SK-N-SH treated with all-trans-retinoic acid at 6 μM for 48 hours (cell line): ENCODE results near the gene TSHZ3.

Source experiments
- ATAC-seq: fragments of 200-7000 bp; cut with Tn5 transposase; 3 replicates; pipeline ENCODE4 v1.9.1; 2020; ENCODE audit warnings: mild to moderate bottlenecking, moderate library complexity
- ARNTL ChIP-seq: fragments of 450-650 bp; formaldehyde crosslinking; IDR thresholded peaks from 2 replicates; pipeline ENCODE4 v1.5.0; 2020; ENCODE audit warnings: low read depth, mild to moderate bottlenecking, moderate library complexity, borderline replicate concordance
- BACH2 ChIP-seq: fragments of 250-450 bp; sonication (Bioruptor Pico); IDR thresholded peaks from 2 replicates; pipeline ENCODE4 v1.9.0; 2021; ENCODE audit warnings: mild to moderate bottlenecking, borderline replicate concordance
- CSDC2 ChIP-seq: fragments of 250-450 bp; sonication (Bioruptor Pico); IDR thresholded peaks from 2 replicates; pipeline ENCODE4 v1.5.0; 2020; ENCODE audit warnings: mild to moderate bottlenecking, moderate library complexity
- ESRRG ChIP-seq: fragments of 250-450 bp; sonication (Bioruptor Pico); IDR thresholded peaks from 2 replicates; pipeline ENCODE4 v1.6.1; 2021; ENCODE audit warnings: mild to moderate bottlenecking
- GLIS3 ChIP-seq: fragments of 250-450 bp; sonication (Bioruptor Pico); IDR thresholded peaks from 2 replicates; pipeline ENCODE4 v1.5.0; 2020; ENCODE audit warnings: mild to moderate bottlenecking, moderate library complexity
- ISL1 ChIP-seq: fragments of 250-450 bp; sonication (Bioruptor Pico); IDR thresholded peaks from 2 replicates; pipeline ENCODE4 v2.1.2; 2022; ENCODE audit warnings: mild to moderate bottlenecking, moderate library complexity
- OSR1 ChIP-seq: fragments of 250-450 bp; sonication (Bioruptor Pico); IDR thresholded peaks from 2 replicates; pipeline ENCODE4 v1.8.0; 2022; ENCODE audit warnings: moderate library complexity, mild to moderate bottlenecking, inconsistent platforms
- PPARA ChIP-seq: fragments of 250-450 bp; sonication (Bioruptor Pico); IDR thresholded peaks from 2 replicates; pipeline ENCODE4 v1.5.0; 2020; ENCODE audit warnings: mild to moderate bottlenecking, borderline replicate concordance
- RARB ChIP-seq: fragments of 250-450 bp; sonication (Bioruptor Pico); IDR thresholded peaks from 2 replicates; pipeline ENCODE4 v1.8.0; 2021; ENCODE audit warnings: mild to moderate bottlenecking, moderate library complexity
- SNAI2 ChIP-seq: fragments of 250-450 bp; sonication (Bioruptor Pico); IDR thresholded peaks from 2 replicates; pipeline ENCODE4 v1.5.0; 2020; ENCODE audit warnings: mild to moderate bottlenecking, moderate library complexity
- TCF4 ChIP-seq: fragments of 250-450 bp; sonication (Bioruptor Pico); IDR thresholded peaks from 2 replicates; pipeline ENCODE4 v1.8.0; 2021; ENCODE audit warnings: mild to moderate bottlenecking, moderate library complexity, borderline replicate concordance
- TOX ChIP-seq: fragments of 250-450 bp; sonication (Bioruptor Pico); IDR thresholded peaks from 2 replicates; pipeline ENCODE4 v1.8.0; 2021; ENCODE audit warnings: mild to moderate bottlenecking, moderate library complexity, borderline replicate concordance
- ZFP3 ChIP-seq: fragments of 250-450 bp; sonication (Bioruptor Pico); IDR thresholded peaks from 2 replicates; pipeline ENCODE4 v1.5.0; 2020; ENCODE audit warnings: mild to moderate bottlenecking, moderate library complexity
- ZFP30 ChIP-seq: fragments of 450-650 bp; formaldehyde crosslinking; IDR thresholded peaks from 2 replicates; pipeline ENCODE4 v1.5.0; 2022; ENCODE audit warnings: mild to moderate bottlenecking, moderate library complexity
- ZNF565 ChIP-seq: fragments of 450-650 bp; formaldehyde crosslinking; conservative IDR thresholded peaks from 2 replicates; pipeline ENCODE4 v1.5.0; 2020; ENCODE audit warnings: low read depth, mild to moderate bottlenecking, moderate library complexity
- ZNF70 ChIP-seq: fragments of 450-650 bp; formaldehyde crosslinking; IDR thresholded peaks from 2 replicates; pipeline ENCODE4 v1.5.0; 2020; ENCODE audit warnings: mild to moderate bottlenecking, moderate library complexity
- ZNF8 ChIP-seq: fragments of 450-650 bp; formaldehyde crosslinking; IDR thresholded peaks from 2 replicates; pipeline ENCODE4 v1.5.0; 2020; ENCODE audit warnings: mild to moderate bottlenecking, moderate library complexity
- TF ChIP-seq, protein P1 (sequence below): fragments of 250-450 bp; sonication (Bioruptor Pico); IDR thresholded peaks from 2 replicates; pipeline ENCODE4 v1.8.0; 2021; ENCODE audit warnings: low read depth, mild to moderate bottlenecking, moderate library complexity, borderline replicate concordance
- TF ChIP-seq, protein P2 (sequence below): fragments of 250-450 bp; sonication (Bioruptor Pico); IDR thresholded peaks from 2 replicates; pipeline ENCODE4 v1.5.1; 2020; ENCODE audit warnings: low read depth, mild to moderate bottlenecking, moderate library complexity
- TF ChIP-seq, protein P3 (sequence below): fragments of 250-450 bp; sonication (Bioruptor Pico); IDR thresholded peaks from 2 replicates; pipeline ENCODE4 v1.8.0; 2020; ENCODE audit warnings: mild to moderate bottlenecking, moderate library complexity, borderline replicate concordance
- TF ChIP-seq, protein P4 (sequence below): fragments of 250-450 bp; sonication (Bioruptor Pico); IDR thresholded peaks from 2 replicates; pipeline ENCODE4 v1.5.1; 2021; ENCODE audit warnings: mild to moderate bottlenecking, moderate library complexity
- TF ChIP-seq, protein P5 (sequence below): fragments of 250-450 bp; sonication (Bioruptor Pico); IDR thresholded peaks from 2 replicates; pipeline ENCODE4 v1.5.0; 2020; ENCODE audit warnings: mild to moderate bottlenecking, moderate library complexity

Gene TSHZ3

DNA sequence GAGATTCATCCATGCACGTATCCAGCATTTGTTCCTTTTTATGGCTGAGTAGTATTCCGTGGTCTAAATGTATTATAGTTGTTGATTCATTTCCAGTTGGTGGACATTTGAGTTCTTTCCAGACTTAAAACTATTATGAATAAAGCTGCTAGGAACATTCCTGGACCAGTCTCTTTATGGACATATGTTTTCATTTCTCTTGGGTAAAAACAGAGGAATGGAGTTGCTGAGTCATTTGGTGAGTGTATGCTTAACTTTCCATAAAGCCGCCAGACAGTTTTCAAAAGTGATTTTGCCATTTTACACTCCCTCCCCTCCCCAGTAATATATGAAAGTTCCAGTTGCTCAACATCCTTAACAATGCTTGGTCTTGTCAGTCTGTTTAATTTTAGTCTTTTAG, 116.4 kb downstream of the TSHZ3 start:
- TF ChIP-seq ARNTL (CRISPR knock-in tag), result no peak
- ATAC-seq, result peak; percentile 91

DNA sequence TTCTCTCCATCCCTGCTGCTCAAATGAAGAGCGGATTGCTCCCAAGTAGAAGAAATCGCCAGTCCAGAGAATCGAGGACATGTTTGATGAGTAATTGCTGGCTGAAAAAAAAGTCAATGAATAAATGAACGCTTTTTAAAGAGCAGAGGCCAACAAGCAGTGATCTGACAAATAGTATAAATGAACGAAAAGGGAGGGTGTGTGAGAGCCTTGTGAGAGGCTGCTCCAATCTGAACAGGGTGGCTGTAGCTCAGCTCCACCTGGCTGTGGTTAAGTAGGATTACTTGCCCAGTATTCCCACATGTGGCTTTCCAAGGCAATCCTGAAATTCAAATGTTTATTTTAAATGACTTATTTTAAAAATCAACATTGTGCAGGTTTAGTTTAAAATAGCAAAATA, 117.1 kb downstream of the TSHZ3 start:
- TF ChIP-seq CSDC2 (CRISPR knock-in tag), result no peak
- TF ChIP-seq, protein P1, sequence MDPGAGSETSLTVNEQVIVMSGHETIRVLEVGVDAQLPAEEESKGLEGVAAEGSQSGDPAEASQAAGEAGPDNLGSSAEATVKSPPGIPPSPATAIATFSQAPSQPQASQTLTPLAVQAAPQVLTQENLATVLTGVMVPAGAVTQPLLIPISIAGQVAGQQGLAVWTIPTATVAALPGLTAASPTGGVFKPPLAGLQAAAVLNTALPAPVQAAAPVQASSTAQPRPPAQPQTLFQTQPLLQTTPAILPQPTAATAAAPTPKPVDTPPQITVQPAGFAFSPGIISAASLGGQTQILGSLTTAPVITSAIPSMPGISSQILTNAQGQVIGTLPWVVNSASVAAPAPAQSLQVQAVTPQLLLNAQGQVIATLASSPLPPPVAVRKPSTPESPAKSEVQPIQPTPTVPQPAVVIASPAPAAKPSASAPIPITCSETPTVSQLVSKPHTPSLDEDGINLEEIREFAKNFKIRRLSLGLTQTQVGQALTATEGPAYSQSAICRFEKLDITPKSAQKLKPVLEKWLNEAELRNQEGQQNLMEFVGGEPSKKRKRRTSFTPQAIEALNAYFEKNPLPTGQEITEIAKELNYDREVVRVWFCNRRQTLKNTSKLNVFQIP, result no peak
- no peak for TF ChIP-seq ZNF8 (CRISPR knock-in tag)
- TF ChIP-seq, protein P2, sequence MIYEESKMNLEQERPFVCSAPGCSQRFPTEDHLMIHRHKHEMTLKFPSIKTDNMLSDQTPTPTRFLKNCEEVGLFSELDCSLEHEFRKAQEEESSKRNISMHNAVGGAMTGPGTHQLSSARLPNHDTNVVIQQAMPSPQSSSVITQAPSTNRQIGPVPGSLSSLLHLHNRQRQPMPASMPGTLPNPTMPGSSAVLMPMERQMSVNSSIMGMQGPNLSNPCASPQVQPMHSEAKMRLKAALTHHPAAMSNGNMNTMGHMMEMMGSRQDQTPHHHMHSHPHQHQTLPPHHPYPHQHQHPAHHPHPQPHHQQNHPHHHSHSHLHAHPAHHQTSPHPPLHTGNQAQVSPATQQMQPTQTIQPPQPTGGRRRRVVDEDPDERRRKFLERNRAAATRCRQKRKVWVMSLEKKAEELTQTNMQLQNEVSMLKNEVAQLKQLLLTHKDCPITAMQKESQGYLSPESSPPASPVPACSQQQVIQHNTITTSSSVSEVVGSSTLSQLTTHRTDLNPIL (CRISPR knock-in tag), result no peak
- TF ChIP-seq ARNTL (CRISPR knock-in tag), result no peak
- no peak for TF ChIP-seq TCF4 (CRISPR knock-in tag)
- no peak for TF ChIP-seq PPARA (CRISPR knock-in tag)
- TF ChIP-seq ZFP3, result no peak
- TF ChIP-seq ISL1 (CRISPR knock-in tag), result no peak
- no peak for TF ChIP-seq ZFP30 (CRISPR knock-in tag)
- TF ChIP-seq ZNF565, result no peak
- no peak for TF ChIP-seq RARB (CRISPR knock-in tag)
- no peak for TF ChIP-seq ESRRG (CRISPR knock-in tag)
- TF ChIP-seq SNAI2 (CRISPR knock-in tag), result no peak
- TF ChIP-seq GLIS3, result no peak
- TF ChIP-seq ZNF70 (CRISPR knock-in tag), result no peak
- no peak for TF ChIP-seq BACH2 (CRISPR knock-in tag)
- TF ChIP-seq, protein P3, sequence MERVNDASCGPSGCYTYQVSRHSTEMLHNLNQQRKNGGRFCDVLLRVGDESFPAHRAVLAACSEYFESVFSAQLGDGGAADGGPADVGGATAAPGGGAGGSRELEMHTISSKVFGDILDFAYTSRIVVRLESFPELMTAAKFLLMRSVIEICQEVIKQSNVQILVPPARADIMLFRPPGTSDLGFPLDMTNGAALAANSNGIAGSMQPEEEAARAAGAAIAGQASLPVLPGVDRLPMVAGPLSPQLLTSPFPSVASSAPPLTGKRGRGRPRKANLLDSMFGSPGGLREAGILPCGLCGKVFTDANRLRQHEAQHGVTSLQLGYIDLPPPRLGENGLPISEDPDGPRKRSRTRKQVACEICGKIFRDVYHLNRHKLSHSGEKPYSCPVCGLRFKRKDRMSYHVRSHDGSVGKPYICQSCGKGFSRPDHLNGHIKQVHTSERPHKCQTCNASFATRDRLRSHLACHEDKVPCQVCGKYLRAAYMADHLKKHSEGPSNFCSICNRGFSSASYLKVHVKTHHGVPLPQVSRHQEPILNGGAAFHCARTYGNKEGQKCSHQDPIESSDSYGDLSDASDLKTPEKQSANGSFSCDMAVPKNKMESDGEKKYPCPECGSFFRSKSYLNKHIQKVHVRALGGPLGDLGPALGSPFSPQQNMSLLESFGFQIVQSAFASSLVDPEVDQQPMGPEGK, result no peak
- TF ChIP-seq, protein P4, sequence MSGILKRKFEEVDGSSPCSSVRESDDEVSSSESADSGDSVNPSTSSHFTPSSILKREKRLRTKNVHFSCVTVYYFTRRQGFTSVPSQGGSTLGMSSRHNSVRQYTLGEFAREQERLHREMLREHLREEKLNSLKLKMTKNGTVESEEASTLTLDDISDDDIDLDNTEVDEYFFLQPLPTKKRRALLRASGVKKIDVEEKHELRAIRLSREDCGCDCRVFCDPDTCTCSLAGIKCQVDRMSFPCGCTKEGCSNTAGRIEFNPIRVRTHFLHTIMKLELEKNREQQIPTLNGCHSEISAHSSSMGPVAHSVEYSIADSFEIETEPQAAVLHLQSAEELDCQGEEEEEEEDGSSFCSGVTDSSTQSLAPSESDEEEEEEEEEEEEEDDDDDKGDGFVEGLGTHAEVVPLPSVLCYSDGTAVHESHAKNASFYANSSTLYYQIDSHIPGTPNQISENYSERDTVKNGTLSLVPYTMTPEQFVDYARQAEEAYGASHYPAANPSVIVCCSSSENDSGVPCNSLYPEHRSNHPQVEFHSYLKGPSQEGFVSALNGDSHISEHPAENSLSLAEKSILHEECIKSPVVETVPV (CRISPR knock-in tag), result no peak
- TF ChIP-seq TOX (CRISPR knock-in tag), result no peak
- peak; percentile 71 for ATAC-seq

DNA sequence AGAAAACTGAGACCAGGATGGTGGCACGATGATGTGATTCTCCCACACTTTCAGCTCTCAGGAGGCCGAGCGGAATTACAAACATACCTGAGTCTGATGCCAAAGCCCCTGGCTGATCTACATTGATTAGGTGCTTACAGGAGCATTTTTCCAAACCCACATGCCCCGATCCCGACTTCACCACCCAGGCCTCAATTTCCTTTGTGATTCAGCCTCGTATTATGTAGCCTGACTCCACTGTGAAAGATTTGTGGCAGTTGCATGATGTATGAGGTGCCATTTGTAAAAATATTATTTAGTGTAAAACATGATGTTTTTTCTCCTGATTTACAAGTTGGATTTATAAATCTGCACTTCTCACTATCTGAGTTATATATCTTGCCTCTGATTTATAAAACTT, 118.0 kb downstream of the TSHZ3 start:
- ATAC-seq, result no peak
- TF ChIP-seq OSR1 (CRISPR knock-in tag), result no peak
- TF ChIP-seq ARNTL (CRISPR knock-in tag), result no peak
- no peak for TF ChIP-seq ZNF70 (CRISPR knock-in tag)

DNA sequence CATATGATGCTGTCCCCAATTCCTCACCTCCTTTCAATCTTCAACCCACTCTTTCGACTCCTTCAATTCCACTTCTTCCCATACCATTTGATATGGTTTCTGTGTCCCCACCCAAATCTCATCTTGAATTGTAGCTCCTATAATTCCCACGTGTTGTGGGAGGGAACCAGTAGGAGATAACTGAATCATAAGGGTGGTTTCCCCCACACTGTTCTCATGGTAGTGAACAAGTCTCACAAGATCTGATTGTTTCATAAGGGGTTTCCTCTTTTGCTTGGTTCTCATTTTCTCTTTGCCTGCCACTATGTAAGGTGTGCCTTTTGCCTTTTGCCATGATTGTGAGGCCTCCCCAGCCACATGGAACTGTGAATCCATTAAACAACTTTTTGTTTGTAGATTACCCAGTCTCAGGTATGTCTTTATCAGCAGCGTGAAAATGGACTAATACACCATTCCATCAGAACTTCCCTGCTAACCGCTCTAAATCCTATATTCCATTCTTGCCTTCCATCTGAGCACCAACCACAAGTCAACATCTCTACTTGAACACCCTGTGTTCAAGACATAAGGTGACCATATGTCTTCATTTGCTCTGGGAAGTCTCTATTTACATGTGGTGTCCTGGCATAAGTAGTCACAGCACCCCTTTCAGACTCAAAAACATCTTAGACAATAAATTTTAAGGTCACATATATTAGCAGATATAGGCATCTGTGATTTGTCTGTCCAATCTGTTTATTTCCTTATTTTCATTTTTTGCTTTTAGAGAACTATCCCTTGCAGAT, 122.9 kb downstream of the TSHZ3 start:
- TF ChIP-seq TOX (CRISPR knock-in tag) (no peak), ISL1 (CRISPR knock-in tag) (no peak), CSDC2 (CRISPR knock-in tag) (no peak), ZFP30 (CRISPR knock-in tag) (no peak), ZNF565 (no peak), BACH2 (CRISPR knock-in tag) (no peak)
- TF ChIP-seq, protein P5, sequence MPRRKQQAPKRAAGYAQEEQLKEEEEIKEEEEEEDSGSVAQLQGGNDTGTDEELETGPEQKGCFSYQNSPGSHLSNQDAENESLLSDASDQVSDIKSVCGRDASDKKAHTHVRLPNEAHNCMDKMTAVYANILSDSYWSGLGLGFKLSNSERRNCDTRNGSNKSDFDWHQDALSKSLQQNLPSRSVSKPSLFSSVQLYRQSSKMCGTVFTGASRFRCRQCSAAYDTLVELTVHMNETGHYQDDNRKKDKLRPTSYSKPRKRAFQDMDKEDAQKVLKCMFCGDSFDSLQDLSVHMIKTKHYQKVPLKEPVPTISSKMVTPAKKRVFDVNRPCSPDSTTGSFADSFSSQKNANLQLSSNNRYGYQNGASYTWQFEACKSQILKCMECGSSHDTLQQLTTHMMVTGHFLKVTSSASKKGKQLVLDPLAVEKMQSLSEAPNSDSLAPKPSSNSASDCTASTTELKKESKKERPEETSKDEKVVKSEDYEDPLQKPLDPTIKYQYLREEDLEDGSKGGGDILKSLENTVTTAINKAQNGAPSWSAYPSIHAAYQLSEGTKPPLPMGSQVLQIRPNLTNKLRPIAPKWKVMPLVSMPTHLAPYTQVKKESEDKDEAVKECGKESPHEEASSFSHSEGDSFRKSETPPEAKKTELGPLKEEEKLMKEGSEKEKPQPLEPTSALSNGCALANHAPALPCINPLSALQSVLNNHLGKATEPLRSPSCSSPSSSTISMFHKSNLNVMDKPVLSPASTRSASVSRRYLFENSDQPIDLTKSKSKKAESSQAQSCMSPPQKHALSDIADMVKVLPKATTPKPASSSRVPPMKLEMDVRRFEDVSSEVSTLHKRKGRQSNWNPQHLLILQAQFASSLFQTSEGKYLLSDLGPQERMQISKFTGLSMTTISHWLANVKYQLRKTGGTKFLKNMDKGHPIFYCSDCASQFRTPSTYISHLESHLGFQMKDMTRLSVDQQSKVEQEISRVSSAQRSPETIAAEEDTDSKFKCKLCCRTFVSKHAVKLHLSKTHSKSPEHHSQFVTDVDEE (CRISPR knock-in tag), result no peak
- TF ChIP-seq, all 23 proteins: peak for 0
- no peak for ATAC-seq
